Effector memory CD8-positive, alpha-beta T cell (primary cell): ENCODE data around the gene NEMP2.

Experiments used
- ATAC-seq: fragments of 150-1000 bp; cut with Tn5 transposase; replicated peaks from 2 replicates; pipeline ENCODE4 v1.10.0; 2021; ENCODE audit warnings: mild to moderate bottlenecking, moderate library complexity
- DNase-seq, 3 experiments: peaks; one replicate each; pipeline ENCODE4 v3.0.0; 2021
- H3K27ac Mint-ChIP-seq, 2 donors: one replicate each; pipeline ENCODE4 v1.8.0; 2022; ENCODE audit warnings: mild to moderate bottlenecking in 2 of 2, mixed read lengths in 2 of 2, moderate library complexity in 2 of 2
- H3K27me3 Mint-ChIP-seq, 2 donors: one replicate each; pipeline ENCODE4 v1.8.0; 2022; ENCODE audit warnings: mixed read lengths in 2 of 2
- H3K36me3 Mint-ChIP-seq: one replicate; pipeline ENCODE4 v1.8.0; 2022; ENCODE audit warnings: mild to moderate bottlenecking, moderate library complexity, mixed read lengths; ENCODE audit not compliant: insufficient read depth
- H3K4me1 Mint-ChIP-seq, 2 donors: one replicate each; pipeline ENCODE4 v1.8.0; 2022; ENCODE audit warnings: low read depth in 2 of 2, mixed read lengths in 2 of 2
- H3K4me3 Mint-ChIP-seq, 2 donors: one replicate each; pipeline ENCODE4 v1.8.0; 2022; ENCODE audit warnings: mild to moderate bottlenecking in 2 of 2, mixed read lengths in 2 of 2, moderate library complexity in 2 of 2
- H3K9me3 Mint-ChIP-seq, 2 donors: one replicate each; pipeline ENCODE4 v1.8.0; 2022; ENCODE audit warnings: mixed read lengths in 2 of 2

Gene NEMP2

DNA sequence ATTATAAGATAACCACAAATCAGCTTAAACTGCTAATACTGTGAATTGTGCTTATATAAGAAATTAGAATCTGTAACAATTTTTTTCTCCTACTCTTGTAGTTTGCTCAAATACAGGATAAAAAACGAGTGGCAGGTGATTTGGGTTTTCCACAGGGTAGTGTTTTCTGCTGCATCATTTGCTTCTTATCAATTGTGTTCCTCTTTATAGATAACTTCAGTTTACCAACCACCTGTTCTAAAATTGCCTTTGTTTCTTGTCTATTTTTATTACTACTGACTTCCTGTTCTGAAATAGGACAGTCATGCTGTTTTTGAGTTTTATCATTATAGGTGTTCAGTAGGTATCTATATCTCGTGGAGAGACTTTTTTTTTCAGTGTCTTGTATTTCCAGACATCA lies 69.5 kb downstream of the NEMP2 start:
- H3K9me3 Mint-ChIP-seq, result no peaks in the 10 kb centered on the region
- peak overlapping the region in 1 of 2 donors; percentile 70 for H3K27ac Mint-ChIP-seq
- no peaks in the 10 kb centered on the region for H3K27me3 Mint-ChIP-seq
- H3K4me1 Mint-ChIP-seq, result peaks cover 34 to 69% of the 10 kb centered on the region in 2 donors
- ATAC-seq (no peak), DNase-seq (no peak)
- peaks cover 5% of the 10 kb centered on the region for H3K36me3 Mint-ChIP-seq
- H3K4me3 Mint-ChIP-seq, result no peak overlapping the region

DNA sequence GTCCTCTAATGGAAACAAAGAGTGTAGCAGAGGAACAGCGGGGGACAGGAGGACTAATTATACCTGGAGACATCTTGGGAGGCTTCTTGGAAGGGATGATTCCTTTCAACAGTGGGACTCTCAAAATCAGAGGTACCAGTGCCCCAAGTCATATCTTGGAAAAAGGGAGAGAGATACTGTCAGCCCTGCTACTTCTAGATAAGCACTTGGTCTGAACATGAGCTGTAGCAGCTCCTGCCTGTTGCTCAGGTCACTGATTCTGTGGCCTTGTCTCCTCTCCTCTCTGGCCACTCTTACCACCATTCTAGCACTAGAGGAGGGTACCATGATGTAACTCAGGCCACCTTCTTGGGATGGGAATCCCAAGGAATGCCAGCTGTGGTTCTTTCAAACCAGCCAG lies 71.9 kb downstream of the NEMP2 start:
- peaks cover 11% of the 10 kb centered on the region for H3K36me3 Mint-ChIP-seq
- DNase-seq, result no peak
- H3K4me3 Mint-ChIP-seq, result peak overlapping the region in 1 of 2 donors; percentile 27
- no peak for ATAC-seq
- peaks cover 37 to 72% of the 10 kb centered on the region in 2 donors for H3K4me1 Mint-ChIP-seq
- H3K9me3 Mint-ChIP-seq, result no peaks in the 10 kb centered on the region
- peak overlapping the region; percentile 30 to 79 for H3K27ac Mint-ChIP-seq
- H3K27me3 Mint-ChIP-seq, result no peaks in the 10 kb centered on the region

DNA sequence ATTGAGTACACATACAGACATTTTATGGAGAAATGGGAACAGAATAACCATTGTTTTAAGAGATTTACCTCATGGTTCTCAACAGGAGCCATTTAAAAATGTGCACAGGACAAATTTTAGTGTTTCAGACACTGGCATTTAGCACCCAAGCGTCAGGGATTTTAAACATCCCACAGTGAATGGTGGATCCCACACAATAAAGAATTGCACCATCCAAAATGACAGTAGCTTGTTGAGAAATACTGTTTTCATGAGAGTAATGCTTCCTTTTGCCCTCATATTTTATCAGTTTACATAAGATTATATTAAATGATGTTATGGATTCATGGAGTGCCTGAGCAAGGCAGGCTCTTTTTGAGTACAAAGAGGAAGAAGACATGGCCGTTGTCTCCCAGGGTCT lies 72.3 kb downstream of the NEMP2 start:
- H3K4me3 Mint-ChIP-seq, result peak overlapping the region in 1 of 2 donors; percentile 27
- H3K36me3 Mint-ChIP-seq, result peaks cover 16% of the 10 kb centered on the region
- H3K27ac Mint-ChIP-seq, result peak overlapping the region; percentile 30 to 79
- DNase-seq (no peak), ATAC-seq (no peak)
- no peaks in the 10 kb centered on the region for H3K27me3 Mint-ChIP-seq
- no peaks in the 10 kb centered on the region for H3K9me3 Mint-ChIP-seq
- peaks cover 38 to 74% of the 10 kb centered on the region in 2 donors for H3K4me1 Mint-ChIP-seq

DNA sequence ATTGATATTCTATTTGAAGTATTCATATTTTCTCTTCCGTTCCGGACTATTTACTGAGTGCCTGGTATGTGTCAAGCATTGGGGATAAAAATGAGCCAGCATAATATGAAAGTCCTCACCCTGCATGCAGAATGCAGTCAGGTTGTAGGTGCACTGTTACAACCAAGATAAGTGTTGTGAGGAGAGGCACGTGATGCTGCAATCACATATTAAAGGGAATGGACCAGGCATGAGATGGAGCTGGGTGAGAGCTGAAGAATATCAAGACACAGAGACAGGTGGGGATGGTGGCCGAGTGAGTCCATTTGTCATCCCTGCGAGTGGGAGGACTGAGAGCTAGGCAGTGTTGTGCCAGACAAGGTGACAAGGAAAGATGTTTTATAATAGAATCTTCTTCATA lies 74.0 kb downstream of the NEMP2 start:
- no peaks in the 10 kb centered on the region for H3K9me3 Mint-ChIP-seq
- peaks cover 36 to 69% of the 10 kb centered on the region in 2 donors for H3K4me1 Mint-ChIP-seq
- H3K36me3 Mint-ChIP-seq, result peaks cover 28% of the 10 kb centered on the region
- DNase-seq (no peak), ATAC-seq (no peak)
- H3K27ac Mint-ChIP-seq, result peak overlapping the region in 1 of 2 donors; percentile 27
- H3K27me3 Mint-ChIP-seq, result no peaks in the 10 kb centered on the region
- H3K4me3 Mint-ChIP-seq, result no peak overlapping the region

DNA sequence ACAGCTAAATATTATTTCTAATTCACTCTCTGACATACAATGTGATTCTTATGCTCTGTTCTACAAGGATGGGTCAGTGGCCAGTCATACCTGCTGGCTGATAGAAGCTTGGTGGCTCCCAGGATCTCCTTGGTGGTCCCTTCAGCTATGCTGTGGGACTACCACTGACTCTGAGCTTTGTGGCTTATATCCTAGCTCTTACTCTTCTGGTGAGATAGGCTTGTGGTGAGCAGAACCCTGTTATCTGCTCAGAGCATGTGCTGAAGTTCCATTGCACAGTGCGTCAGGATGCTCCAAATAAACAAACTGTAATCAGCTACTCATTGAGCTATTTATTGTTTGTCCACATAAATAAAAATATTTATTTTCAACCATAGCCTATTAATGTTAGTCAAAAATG lies 74.6 kb downstream of the NEMP2 start:
- Mint-ChIP-seq H3K4me1 (peaks cover 37 to 67% of the 10 kb centered on the region in 2 donors), H3K27me3 (no peaks in the 10 kb centered on the region), H3K4me3 (no peak overlapping the region), H3K9me3 (no peaks in the 10 kb centered on the region), H3K27ac (no peak overlapping the region), H3K36me3 (peaks cover 29% of the 10 kb centered on the region)
- DNase-seq, result no peak
- no peak for ATAC-seq

DNA sequence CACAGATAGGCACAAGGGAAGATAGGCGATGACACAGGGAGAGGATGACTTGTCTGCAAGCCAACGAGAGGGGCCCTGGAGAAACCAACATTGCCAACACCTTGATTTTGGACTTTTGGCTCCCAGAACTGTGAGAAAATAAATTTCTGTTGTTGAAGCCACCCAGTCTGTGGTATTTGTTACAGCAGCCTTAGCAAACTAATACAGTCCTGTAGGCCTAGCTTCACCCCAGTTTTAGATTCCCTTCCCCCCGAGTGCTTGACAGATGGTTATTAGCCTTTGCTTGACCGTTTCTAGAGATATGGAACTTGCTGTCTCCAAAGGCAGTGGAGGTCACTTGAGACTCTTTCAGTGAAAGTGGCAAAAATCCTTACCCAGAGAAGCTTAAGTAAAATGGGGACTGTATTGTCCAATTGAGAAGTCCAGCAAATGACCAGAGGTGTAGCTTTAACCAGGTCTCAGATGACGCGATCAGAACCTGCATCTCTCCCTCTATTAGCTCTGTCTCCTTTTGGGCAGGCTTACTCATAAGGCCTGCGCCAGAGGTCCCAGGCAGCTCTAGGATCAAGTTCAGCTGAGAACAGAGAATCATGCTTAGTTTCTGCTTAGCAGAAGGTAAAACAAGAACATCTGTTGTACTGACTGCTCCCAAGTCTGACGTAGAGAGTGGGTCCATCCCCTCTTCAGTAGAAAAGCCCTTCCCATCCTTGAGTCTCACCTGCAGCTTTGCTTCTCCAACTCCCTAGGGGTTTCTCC lies 76.0 kb downstream of the NEMP2 start:
- no peak for DNase-seq

DNA sequence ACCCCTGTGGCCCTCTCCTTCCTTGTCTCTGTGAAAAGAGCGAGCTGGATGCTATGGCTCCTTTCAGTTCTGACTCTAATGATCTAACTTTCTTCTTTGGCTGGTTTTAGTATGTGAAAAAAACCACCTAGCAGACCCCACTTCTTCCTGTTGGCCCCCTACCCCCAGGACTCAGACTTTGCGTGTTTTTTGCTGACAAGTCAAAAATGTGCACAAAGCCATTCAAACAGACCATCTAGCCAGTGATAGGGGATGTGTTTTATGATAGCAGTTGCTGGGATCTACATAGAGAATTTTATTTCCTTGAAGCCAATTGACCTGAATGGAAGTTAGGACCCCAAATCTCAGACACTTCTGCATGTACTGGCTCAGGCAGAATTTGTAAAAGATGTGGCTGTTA lies 77.3 kb downstream of the NEMP2 start:
- ATAC-seq (no peak), DNase-seq (no peak)
- Mint-ChIP-seq H3K36me3 (peaks cover 29% of the 10 kb centered on the region), H3K4me3 (no peak overlapping the region), H3K27me3 (no peaks in the 10 kb centered on the region), H3K9me3 (no peaks in the 10 kb centered on the region), H3K4me1 (peaks cover 31 to 72% of the 10 kb centered on the region in 2 donors), H3K27ac (peak overlapping the region in 1 of 2 donors; percentile 45)

More for the DNA sequence above, 76.0 kb downstream of the NEMP2 start:
- Mint-ChIP-seq H3K4me3 (no peak overlapping the region), H3K36me3 (peaks cover 29% of the 10 kb centered on the region), H3K27ac (peak overlapping the region in 1 of 2 donors; percentile 2), H3K4me1 (peaks cover 31 to 67% of the 10 kb centered on the region in 2 donors), H3K9me3 (no peaks in the 10 kb centered on the region), H3K27me3 (no peaks in the 10 kb centered on the region)
- ATAC-seq, result no peak

DNA sequence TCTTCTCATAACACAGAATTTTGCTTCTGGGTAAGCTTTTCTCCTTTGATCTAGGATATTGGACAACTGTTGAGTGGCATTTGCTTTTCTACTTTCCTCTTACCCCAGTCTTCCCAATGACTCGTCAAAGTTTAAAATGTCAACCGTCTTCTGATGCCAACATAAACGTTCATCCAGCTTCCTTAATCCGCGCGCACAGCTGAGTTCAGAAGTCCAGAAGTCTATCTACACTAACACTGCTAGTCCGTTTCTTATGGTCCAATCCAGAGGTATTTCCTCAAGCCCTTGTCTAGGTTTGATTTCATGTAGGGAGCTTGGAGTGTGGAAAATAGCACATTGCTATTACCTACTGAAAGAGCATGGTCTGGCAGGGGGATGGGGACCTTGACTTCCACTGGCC lies 77.7 kb downstream of the NEMP2 start:
- no peaks in the 10 kb centered on the region for H3K27me3 Mint-ChIP-seq
- H3K9me3 Mint-ChIP-seq, result no peaks in the 10 kb centered on the region
- ATAC-seq (no peak), DNase-seq (no peak)
- no peak overlapping the region for H3K4me3 Mint-ChIP-seq
- peaks cover 29% of the 10 kb centered on the region for H3K36me3 Mint-ChIP-seq
- peak overlapping the region in 1 of 2 donors; percentile 45 for H3K27ac Mint-ChIP-seq
- peaks cover 31 to 76% of the 10 kb centered on the region in 2 donors for H3K4me1 Mint-ChIP-seq

DNA sequence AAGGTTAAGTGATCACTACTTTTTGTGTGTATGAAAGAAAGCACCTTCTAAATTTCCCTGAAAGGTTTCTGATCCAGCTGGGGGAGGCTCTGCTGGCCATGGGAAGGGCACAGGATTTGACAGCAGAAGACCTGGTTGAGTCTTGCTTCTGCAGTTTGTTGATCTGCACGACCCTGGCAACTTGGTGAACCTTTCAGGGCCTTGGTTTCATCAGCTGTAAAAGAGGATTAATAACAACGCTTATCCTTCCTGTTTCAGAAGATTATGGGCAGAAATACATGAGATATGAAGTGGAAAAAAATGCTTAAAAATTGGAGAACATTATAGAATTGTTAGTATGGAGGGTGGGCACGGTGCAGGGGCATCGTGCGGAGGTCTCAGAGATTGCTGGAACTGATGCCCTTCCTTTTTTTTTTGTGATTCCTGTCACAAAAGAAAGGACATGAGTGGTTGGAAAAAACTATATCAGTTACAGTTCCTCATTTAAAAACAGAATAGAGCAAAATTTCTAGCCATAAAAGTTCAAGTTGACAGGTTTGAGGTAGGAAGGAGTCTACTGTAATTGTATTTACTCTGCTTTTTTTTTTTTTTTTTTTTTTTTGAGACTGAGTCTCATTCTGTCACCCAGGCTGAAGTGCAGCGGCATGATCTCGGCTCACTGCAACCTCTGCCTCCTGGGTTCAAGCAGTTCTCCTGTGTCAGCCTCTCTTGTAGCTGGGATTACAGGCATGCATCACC lies 79.0 kb downstream of the NEMP2 start:
- Mint-ChIP-seq H3K9me3 (no peaks in the 10 kb centered on the region), H3K27ac (peak overlapping the region; percentile 35 to 47), H3K4me3 (no peak overlapping the region), H3K27me3 (no peaks in the 10 kb centered on the region), H3K4me1 (peaks cover 38 to 80% of the 10 kb centered on the region in 2 donors), H3K36me3 (peaks cover 24% of the 10 kb centered on the region)
- no peak for DNase-seq
- no peak for ATAC-seq

DNA sequence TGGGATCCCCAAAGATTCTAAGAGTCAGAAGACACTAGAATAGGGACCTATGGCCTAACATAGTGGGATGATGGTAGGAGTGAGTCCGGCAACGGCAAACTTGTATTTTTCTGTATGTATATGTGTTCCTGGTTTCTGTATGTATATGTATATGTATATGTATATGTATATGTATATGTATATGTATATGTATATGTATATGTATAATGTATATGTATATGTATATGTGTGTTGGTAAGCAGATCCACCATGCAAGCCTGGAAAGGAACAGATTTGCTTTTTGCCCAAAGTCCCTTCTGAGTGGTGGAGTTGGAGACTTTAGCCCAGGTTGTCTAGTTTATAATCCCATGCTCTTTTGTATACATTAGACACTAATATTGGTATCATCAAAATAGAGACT lies 79.7 kb downstream of the NEMP2 start:
- Mint-ChIP-seq H3K27ac (peak overlapping the region in 1 of 2 donors; percentile 73), H3K4me1 (peaks cover 35 to 74% of the 10 kb centered on the region in 2 donors), H3K27me3 (no peaks in the 10 kb centered on the region), H3K4me3 (no peak overlapping the region), H3K9me3 (no peaks in the 10 kb centered on the region), H3K36me3 (peaks cover 24% of the 10 kb centered on the region)
- ATAC-seq (no peak), DNase-seq (no peak)
